Fibroblast of the aortic adventitia (primary cell): Measurements from ENCODE around the gene OR4K1. TPM values are rescaled to one million over a fixed set of nuclear protein-coding genes. Genes with fewer than 3 reads are reported as not detected.

Experiments
- DNase-seq: peaks from one replicate; pipeline ENCODE4 v3.0.0-alpha.2; 2010; ENCODE audit warnings: low read depth
- H3K4me3 ChIP-seq: 2 replicates; pipeline ENCODE4 v1.5.1; 2011; ENCODE audit warnings: low read depth, mild to moderate bottlenecking, control low read depth, low read length, moderate library complexity
- total RNA-seq: library from RNA; depleted of rRNA; stranded (reverse); fragments of >200 nt; gene quantifications from 2 replicates; pipeline ENCODE4 v1.2.3, GENCODE V29; 2012; ENCODE audit warnings: low replicate concordance
- TF ChIP-seq, protein P1 (sequence below): IDR thresholded peaks from 2 replicates; pipeline ENCODE4 v1.5.1; 2011; ENCODE audit warnings: mild to moderate bottlenecking, low read length, control low read depth, inconsistent platforms; ENCODE audit not compliant: insufficient read depth

OR4K1 gene, protein sequence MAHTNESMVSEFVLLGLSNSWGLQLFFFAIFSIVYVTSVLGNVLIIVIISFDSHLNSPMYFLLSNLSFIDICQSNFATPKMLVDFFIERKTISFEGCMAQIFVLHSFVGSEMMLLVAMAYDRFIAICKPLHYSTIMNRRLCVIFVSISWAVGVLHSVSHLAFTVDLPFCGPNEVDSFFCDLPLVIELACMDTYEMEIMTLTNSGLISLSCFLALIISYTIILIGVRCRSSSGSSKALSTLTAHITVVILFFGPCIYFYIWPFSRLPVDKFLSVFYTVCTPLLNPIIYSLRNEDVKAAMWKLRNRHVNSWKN
- not detected in 2 replicates for total RNA-seq

DNA sequence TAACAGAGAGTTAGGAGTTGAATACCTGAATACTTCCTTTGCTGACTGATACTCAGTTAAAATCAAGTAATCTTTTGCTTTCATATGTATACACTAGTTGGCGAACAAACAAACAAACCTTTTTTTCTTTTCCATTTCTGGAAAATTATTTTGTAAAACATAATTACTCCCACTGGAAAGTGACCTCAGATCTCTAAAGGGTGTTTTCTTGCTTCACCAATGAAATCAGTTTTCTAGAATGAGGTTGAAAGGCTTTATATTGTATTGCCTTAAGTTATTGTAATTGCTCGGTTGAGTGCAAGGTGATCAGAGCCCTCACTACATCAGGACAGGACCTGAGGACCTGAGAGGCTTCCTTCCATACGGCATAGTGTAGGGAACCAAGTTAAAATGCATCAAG is at the start of gene OR4K1:
Gene OR4K1, plus strand, starts transcription at position 301 of the 400 bp plus-strand sequence. CDS start 4,750 bp downstream, outside the sequence.
- H3K4me3 ChIP-seq = no peak within 1 kb of the TSS
- TF ChIP-seq, protein P1, sequence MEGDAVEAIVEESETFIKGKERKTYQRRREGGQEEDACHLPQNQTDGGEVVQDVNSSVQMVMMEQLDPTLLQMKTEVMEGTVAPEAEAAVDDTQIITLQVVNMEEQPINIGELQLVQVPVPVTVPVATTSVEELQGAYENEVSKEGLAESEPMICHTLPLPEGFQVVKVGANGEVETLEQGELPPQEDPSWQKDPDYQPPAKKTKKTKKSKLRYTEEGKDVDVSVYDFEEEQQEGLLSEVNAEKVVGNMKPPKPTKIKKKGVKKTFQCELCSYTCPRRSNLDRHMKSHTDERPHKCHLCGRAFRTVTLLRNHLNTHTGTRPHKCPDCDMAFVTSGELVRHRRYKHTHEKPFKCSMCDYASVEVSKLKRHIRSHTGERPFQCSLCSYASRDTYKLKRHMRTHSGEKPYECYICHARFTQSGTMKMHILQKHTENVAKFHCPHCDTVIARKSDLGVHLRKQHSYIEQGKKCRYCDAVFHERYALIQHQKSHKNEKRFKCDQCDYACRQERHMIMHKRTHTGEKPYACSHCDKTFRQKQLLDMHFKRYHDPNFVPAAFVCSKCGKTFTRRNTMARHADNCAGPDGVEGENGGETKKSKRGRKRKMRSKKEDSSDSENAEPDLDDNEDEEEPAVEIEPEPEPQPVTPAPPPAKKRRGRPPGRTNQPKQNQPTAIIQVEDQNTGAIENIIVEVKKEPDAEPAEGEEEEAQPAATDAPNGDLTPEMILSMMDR = no peak
- DNase-seq = no peak

DNA sequence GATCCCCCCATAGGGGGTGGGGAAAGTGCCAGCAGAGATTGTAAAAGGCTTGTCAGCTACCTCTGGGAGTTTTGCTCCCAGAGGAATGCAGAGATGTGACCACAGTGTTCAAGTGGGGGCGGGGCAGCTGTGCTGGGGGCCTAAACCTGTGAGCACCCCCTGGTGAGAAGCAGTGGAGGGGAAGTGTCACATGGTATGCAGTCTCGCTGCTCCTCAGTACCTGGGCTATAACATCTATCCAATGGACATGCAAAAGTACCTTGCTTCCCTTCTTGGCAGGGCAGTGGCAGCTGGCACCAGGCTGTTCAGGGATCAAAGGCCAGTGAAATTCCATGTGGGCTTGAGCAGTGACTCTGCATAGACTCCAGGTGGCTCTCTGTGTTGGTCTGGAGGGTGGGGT is 35.4 kb upstream of the OR4K1 start:
- no peak for DNase-seq
- H3K4me3 ChIP-seq = no peak overlapping the region
- TF ChIP-seq, protein P1 = no peak

DNA sequence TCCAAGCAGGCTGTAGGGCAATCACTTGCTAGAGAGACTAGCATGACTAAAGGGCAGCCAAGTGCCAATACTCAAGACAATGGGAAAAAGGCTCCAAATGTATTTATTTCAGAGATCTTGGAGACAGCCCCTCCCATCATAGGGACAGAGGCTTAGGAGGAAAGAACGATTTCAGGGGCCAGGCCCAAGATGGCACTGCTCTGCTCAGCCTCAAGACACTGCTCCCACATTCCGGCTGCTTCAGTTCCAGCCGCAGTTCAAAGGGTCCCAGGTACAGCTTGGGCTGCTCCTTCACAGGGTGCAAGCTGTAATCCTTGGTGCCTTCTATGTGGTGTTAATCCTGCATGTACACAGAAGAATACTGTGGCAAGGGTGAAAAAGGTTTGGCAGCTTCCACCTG is 29.7 kb upstream of the OR4K1 start:
- TF ChIP-seq, protein P1 = no peak
- no peak overlapping the region for H3K4me3 ChIP-seq
- DNase-seq = no peak

DNA sequence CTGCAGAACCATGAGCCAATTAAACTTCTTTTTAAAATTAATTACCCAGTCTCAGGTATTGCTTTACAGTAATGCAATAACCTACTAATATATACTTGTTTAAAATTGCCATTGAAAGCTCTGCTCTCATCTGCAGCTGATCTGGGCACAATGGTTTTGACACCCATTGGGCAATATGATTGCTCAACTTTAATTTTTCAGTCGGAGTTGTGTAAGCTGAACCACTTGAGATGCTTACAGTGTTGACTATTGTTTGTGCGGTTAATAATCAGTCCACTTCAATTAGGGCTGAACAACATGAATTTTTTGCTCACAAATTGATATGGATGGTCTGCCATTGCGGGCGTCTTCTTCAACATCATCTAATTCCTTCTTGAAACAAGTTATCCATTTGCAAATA is 28.3 kb upstream of the OR4K1 start:
- TF ChIP-seq, protein P1 = no peak
- DNase-seq = no peak
- H3K4me3 ChIP-seq = no peak overlapping the region

DNA sequence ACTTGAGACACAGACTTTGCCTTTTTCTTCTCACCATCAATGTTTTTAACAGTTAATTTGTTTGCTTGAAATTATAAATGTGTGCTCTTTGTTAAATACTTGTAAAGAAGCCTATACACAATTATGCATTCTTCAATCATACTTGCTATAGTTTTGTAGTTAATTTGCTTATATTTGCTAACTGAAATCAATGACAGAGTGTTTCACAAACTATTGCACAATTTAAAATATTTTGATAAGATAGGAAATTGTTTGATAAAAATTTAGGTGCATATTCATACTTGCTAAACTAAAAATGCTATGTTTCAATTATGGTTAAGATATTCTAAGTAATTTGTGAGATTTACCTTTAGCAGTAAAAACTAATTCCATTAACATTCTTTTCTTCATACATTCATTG is 24.1 kb upstream of the OR4K1 start:
- no peak overlapping the region for H3K4me3 ChIP-seq
- TF ChIP-seq, protein P1 = no peak
- DNase-seq = no peak

DNA sequence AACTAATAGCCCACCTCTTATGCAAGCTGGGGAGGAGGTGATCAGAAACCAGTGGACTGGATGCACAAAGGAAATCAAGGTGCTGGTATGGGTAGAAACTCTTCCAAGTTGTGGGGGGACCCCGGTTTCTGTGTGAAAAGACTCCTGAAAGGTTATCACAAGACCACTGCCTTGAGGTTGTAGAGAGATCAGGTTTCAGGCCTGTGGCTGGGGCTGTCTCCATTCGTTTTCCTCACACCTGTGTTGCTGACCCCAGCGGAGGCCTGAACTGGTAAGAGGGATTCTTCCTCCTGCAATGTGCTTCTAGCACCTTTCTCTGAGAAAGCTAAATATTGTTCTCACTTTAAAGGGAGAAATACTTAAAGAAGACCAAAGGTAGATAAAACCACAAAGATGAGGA is 19.6 kb upstream of the OR4K1 start:
- DNase-seq = no peak
- TF ChIP-seq, protein P1 = no peak
- H3K4me3 ChIP-seq = no peak overlapping the region

DNA sequence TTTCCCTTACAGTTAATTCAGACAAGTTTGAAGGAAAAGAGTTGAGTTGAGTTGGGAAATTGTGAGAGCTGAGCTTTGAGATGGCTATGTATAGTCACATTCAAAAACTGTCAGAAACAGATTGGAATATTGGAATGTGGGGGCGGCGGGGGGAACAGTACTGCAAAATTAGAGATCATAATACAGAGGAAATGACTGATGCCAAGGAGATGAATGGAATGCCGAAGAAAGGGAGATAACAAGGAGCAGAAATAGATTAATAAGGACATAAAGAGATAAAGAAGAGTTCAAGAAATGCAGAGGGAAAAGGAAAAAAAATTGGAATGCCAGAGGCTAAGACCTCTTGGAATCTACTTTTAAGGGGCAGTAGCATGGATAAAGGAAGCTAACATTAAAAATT is 13.5 kb upstream of the OR4K1 start:
- TF ChIP-seq, protein P1 = no peak

More for the DNA sequence above, 13.5 kb upstream of the OR4K1 start:
- H3K4me3 ChIP-seq = no peak overlapping the region
- no peak for DNase-seq
